ENCODE measurements around the gene UEVLD. TPM values are rescaled to one million over a fixed set of nuclear protein-coding genes. Genes with fewer than 3 reads are reported as not detected.

The UEVLD gene
- total RNA-seq, 4 donors from 2014 or later = 19.9 to 34.7 (median 26.3) TPM

GRCh38 chr11:18490736-18491485 lies 97.6 kb downstream of the UEVLD start:
- no peak for TF ChIP-seq POLR2A (IDR thresholded peaks at IDR 0.05)
- H3K27me3 ChIP-seq = no peaks in the 10 kb centered on the region
- H3K36me3 ChIP-seq = peaks cover 0 to 20% (median 0%) of the 10 kb centered on the region in 3 donors
- H3K27ac ChIP-seq = peak overlapping the region in 1 of 4 donors; percentile 36
- peaks cover 0 to 5% (median 0%) of the 10 kb centered on the region in 4 donors for H3K4me1 ChIP-seq
- no peak overlapping the region for H3K4me3 ChIP-seq
- H3K9me3 ChIP-seq = no peaks in the 10 kb centered on the region
- peak in 2 of 3 donors; percentile 56 to 74 for DNase-seq

GRCh38 chr11:18490319-18490718 lies 98.2 kb downstream of the UEVLD start:
- Histone ChIP-seq H3K27ac (peak overlapping the region in 1 of 4 donors; percentile 1), H3K9me3 (no peaks in the 10 kb centered on the region), H3K4me1 (peaks cover 0 to 5% (median 0%) of the 10 kb centered on the region in 4 donors), H3K36me3 (peaks cover 0 to 26% (median 0%) of the 10 kb centered on the region in 3 donors), H3K4me3 (no peak overlapping the region), H3K27me3 (no peaks in the 10 kb centered on the region)
- no peak for DNase-seq
- no peak for TF ChIP-seq POLR2A (IDR thresholded peaks at IDR 0.05)

DNA sequence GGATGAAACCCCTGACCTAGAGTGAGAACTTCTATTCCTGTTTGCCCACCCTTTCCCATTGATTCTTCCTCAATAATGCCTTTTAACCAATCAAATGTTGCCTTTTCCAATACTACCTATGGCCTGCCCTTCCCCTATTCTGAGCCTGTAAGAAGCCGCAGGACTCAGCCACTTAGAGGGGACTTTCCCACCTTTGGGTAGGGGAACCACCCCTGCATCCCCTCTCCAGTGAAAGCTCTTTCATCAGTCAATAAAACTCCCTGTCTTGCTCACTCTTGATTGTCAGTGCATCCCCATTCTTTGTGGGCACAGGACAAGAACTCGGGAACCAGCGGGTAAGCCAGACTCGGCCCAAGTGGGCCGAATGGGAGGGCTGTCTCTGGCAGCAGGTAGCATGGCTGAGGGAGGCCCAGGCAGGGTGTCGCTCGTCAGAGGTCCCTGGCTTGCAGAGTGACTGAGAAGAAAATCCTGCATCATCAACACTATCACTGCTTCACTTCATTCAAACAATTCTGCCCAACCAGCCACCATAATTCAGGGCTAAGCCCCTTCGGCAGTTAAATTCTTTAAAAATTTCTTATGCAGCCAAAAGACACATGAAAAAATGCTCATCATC lies 102.5 kb downstream of the UEVLD start:
- no peaks in the 10 kb centered on the region for H3K9me3 ChIP-seq
- peaks cover 0 to 5% (median 0%) of the 10 kb centered on the region in 4 donors for H3K4me1 ChIP-seq
- no peak overlapping the region for H3K27ac ChIP-seq
- no peak for TF ChIP-seq POLR2A (IDR thresholded peaks at IDR 0.05)
- TF ChIP-seq, protein P1, sequence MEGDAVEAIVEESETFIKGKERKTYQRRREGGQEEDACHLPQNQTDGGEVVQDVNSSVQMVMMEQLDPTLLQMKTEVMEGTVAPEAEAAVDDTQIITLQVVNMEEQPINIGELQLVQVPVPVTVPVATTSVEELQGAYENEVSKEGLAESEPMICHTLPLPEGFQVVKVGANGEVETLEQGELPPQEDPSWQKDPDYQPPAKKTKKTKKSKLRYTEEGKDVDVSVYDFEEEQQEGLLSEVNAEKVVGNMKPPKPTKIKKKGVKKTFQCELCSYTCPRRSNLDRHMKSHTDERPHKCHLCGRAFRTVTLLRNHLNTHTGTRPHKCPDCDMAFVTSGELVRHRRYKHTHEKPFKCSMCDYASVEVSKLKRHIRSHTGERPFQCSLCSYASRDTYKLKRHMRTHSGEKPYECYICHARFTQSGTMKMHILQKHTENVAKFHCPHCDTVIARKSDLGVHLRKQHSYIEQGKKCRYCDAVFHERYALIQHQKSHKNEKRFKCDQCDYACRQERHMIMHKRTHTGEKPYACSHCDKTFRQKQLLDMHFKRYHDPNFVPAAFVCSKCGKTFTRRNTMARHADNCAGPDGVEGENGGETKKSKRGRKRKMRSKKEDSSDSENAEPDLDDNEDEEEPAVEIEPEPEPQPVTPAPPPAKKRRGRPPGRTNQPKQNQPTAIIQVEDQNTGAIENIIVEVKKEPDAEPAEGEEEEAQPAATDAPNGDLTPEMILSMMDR (IDR thresholded peaks at IDR 0.05) = no peak
- no peaks in the 10 kb centered on the region for H3K27me3 ChIP-seq
- no peak overlapping the region for H3K4me3 ChIP-seq
- DNase-seq = no peak
- H3K36me3 ChIP-seq = peaks cover 0 to 65% (median 0%) of the 10 kb centered on the region in 3 donors

Other genes starting within 250 kb of the UEVLD start
- gene LDHA, start 194.2 kb downstream of the UEVLD start, total RNA-seq = 100 to 1,000 TPM; 220 to 579 (median 534) TPM
- not detected for gene LDHC, start 176.4 kb downstream of the UEVLD start, total RNA-seq
- gene LDHAL6A, start 132.9 kb downstream of the UEVLD start, total RNA-seq = not detected
- gene TSG101, start 61.8 kb downstream of the UEVLD start, total RNA-seq = 10 to 100 TPM; 61.8 to 73.5 (median 67.6) TPM
- not detected for gene MISFA, start 11.1 kb upstream of the UEVLD start, total RNA-seq
- gene SPTY2D1, start 45.6 kb upstream of the UEVLD start, total RNA-seq = 10 to 100 TPM; 14.2 to 19.3 (median 17.8) TPM
- gene TMEM86A, start 110.0 kb upstream of the UEVLD start, total RNA-seq = 1 to 10 TPM in 2 of 4 donors, under 1 TPM in 1, not detected in 1; 0.53 to 4.4 (median 1.9) TPM
- gene IGSF22, start 137.5 kb upstream of the UEVLD start, total RNA-seq = not detected
- 1 to 10 TPM in 1 of 4 donors, under 1 TPM in 1, not detected in 2; 0.76 to 1.7 TPM for gene PTPN5, start 203.1 kb upstream of the UEVLD start, total RNA-seq

All from Peyer's patch (tissue), 4 donors.